ENCODE results near the gene GUCY2F. TPM values are rescaled to one million over a fixed set of nuclear protein-coding genes. Genes with fewer than 3 reads are reported as not detected.

The GUCY2F gene
- total RNA-seq, 1 experiment from 2014 or later: not detected

DNA sequence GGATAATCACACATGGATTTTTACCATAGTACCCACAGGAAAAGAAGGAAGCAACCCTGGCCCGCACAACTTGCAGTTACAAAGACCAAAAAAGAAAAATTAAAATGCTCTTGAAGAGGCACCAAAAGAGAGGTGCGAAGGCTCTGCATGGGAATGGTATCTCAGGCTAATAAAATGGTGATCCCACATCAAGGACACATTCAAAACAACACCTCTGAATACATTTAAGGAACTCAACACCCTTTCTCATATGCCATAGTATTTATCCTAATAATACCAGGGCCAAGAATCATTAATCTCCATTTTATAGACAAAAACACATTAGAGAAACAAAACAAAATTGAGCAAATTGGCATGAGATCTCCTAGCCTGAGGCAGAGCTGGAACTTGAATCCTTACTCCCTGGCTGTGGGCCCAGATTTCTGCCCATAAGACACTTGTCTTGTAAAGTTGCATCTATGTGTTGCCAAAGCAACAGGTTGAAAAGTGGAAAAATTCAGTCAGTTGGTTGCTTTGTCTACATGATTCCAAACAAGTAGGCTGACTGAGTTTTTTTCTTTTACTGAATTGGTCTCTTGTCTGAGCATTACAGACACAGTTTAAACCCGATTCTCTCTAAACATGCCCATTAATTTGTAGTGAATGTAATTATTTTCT is 33.5 kb downstream of the GUCY2F start:
- no peaks in the 10 kb centered on the region for H3K36me3 Mint-ChIP-seq (ENCODE audit: insufficient read depth, unreplicated experiment)
- H3K4me3 Mint-ChIP-seq (ENCODE audit: unreplicated experiment): no peak overlapping the region
- BruUV-seq (replicated peaks): no TSS peak
- peak; percentile 68 for DNase-seq (ENCODE audit: unreplicated experiment)
- ChIA-PET POLR2A (no interaction called here), CTCF (no interaction called here)
- no peaks in the 10 kb centered on the region for H3K9me3 Mint-ChIP-seq (ENCODE audit: unreplicated experiment)
- H3K27ac Mint-ChIP-seq (ENCODE audit: low read depth, unreplicated experiment): no peak overlapping the region
- H3K4me1 Mint-ChIP-seq (ENCODE audit: insufficient read depth, unreplicated experiment): peaks cover 6% of the 10 kb centered on the region
- intact Hi-C loops (cut with micrococcal nuclease): no loop called here
- no peak for TF ChIP-seq CTCF (IDR thresholded peaks at IDR 0.05; ENCODE audit: unreplicated experiment)
- peaks cover 78% of the 10 kb centered on the region for H3K27me3 Mint-ChIP-seq (ENCODE audit: insufficient read depth, unreplicated experiment)

- no peak for TF ChIP-seq CTCF (IDR thresholded peaks at IDR 0.05; ENCODE audit: unreplicated experiment)
- BruUV-seq (replicated peaks): no TSS peak
- intact Hi-C loops (cut with micrococcal nuclease): no loop called here
- H3K4me3 Mint-ChIP-seq (ENCODE audit: unreplicated experiment): no peak overlapping the region
- peaks cover 8% of the 10 kb centered on the region for H3K9me3 Mint-ChIP-seq (ENCODE audit: unreplicated experiment)
- H3K4me1 Mint-ChIP-seq (ENCODE audit: insufficient read depth, unreplicated experiment): no peaks in the 10 kb centered on the region
- peaks cover 6% of the 10 kb centered on the region for H3K36me3 Mint-ChIP-seq (ENCODE audit: insufficient read depth, unreplicated experiment)
- H3K27ac Mint-ChIP-seq (ENCODE audit: low read depth, unreplicated experiment): no peak overlapping the region
- CTCF ChIA-PET: interaction anchor here (0.6 to 0.7 kb wide), 3 partner anchors 108 to 734 kb away, joined by 3 read pairs; no protein-coding TSS in a partner anchor
- POLR2A ChIA-PET: no interaction called here
- peaks cover 67% of the 10 kb centered on the region for H3K27me3 Mint-ChIP-seq (ENCODE audit: insufficient read depth, unreplicated experiment)
- no peak for DNase-seq (ENCODE audit: unreplicated experiment)
These were observed 40.6 kb downstream of the GUCY2F start for GRCh38 chrX:109441266-109441665.

- H3K4me3 Mint-ChIP-seq (ENCODE audit: unreplicated experiment): no peak overlapping the region
- ChIA-PET CTCF (no interaction called here), POLR2A (no interaction called here)
- intact Hi-C loops (cut with micrococcal nuclease): no loop called here
- peaks cover 8% of the 10 kb centered on the region for H3K9me3 Mint-ChIP-seq (ENCODE audit: unreplicated experiment)
- TF ChIP-seq CTCF (IDR thresholded peaks at IDR 0.05; ENCODE audit: unreplicated experiment): no peak
- H3K36me3 Mint-ChIP-seq (ENCODE audit: insufficient read depth, unreplicated experiment): peaks cover 6% of the 10 kb centered on the region
- no peak overlapping the region for H3K27ac Mint-ChIP-seq (ENCODE audit: low read depth, unreplicated experiment)
- no peak for DNase-seq (ENCODE audit: unreplicated experiment)
- H3K27me3 Mint-ChIP-seq (ENCODE audit: insufficient read depth, unreplicated experiment): peaks cover 60% of the 10 kb centered on the region
- BruUV-seq (replicated peaks): no TSS peak
- H3K4me1 Mint-ChIP-seq (ENCODE audit: insufficient read depth, unreplicated experiment): no peaks in the 10 kb centered on the region
These were observed 41.4 kb downstream of the GUCY2F start for GRCh38 chrX:109440475-109440874.

- ChIA-PET POLR2A (no interaction called here), CTCF (no interaction called here)
- intact Hi-C loops (cut with micrococcal nuclease): no loop called here
- Mint-ChIP-seq H3K4me1 (ENCODE audit: insufficient read depth, unreplicated experiment) (no peaks in the 10 kb centered on the region), H3K27ac (ENCODE audit: low read depth, unreplicated experiment) (no peak overlapping the region), H3K36me3 (ENCODE audit: insufficient read depth, unreplicated experiment) (no peaks in the 10 kb centered on the region), H3K4me3 (ENCODE audit: unreplicated experiment) (no peak overlapping the region), H3K9me3 (ENCODE audit: unreplicated experiment) (no peaks in the 10 kb centered on the region), H3K27me3 (ENCODE audit: insufficient read depth, unreplicated experiment) (peaks cover 95% of the 10 kb centered on the region)
- BruUV-seq (replicated peaks): no TSS peak
- TF ChIP-seq CTCF (IDR thresholded peaks at IDR 0.05; ENCODE audit: unreplicated experiment): no peak
- DNase-seq (ENCODE audit: unreplicated experiment): no peak
These were observed 72.7 kb downstream of the GUCY2F start for GRCh38 chrX:109409181-109409580.
